ENCODE data around the gene GFER. TPM values are rescaled to one million over a fixed set of nuclear protein-coding genes. Genes with fewer than 3 reads are reported as not detected.
A peak's percentile ranks its signal among the peaks of the same experiment; 100 is the strongest.

GFER gene
- total and polyA plus RNA-seq, 2 of the 8 experiments (the other 6 are each of a cell fraction or from before 2014, with no cell fraction given): 17.7 to 37.9 TPM

GRCh38 chr16:2009791-2010510, 26.0 kb downstream of the GFER start, which contains the start of gene ZNF598:
TSS of gene ZNF598 (minus strand) at chr16:2009821.
- Histone ChIP-seq H2BK12ac (ENCODE audit: low read depth, low read length) (no peak within 1 kb of the TSS), H4K5ac (ENCODE audit: insufficient read length, low read depth, low read length) (peak within 1 kb of the TSS; percentile 96), H2BK20ac (ENCODE audit: low read length) (no peak within 1 kb of the TSS), H3K79me2 (ENCODE audit: control insufficient read depth in 1 of 2, insufficient read depth in 2 of 2, low read length in 2 of 2) (peaks cover 22 to 43% of the 10 kb centered on the region in 2 experiments; a peak in 3 of 4 replicates), H4K8ac (ENCODE audit: extremely low read depth, insufficient read depth, low read length) (peak within 1 kb of the TSS; percentile 84), H3K27ac (ENCODE audit: low read depth, low read length) (peak within 1 kb of the TSS; percentile 61), H3K4me1 (replicated peaks in 1 of 4; ENCODE audit: control insufficient read depth in 3 of 4, insufficient read depth in 4 of 4, low read length in 3 of 4) (peaks cover 3 to 26% (median 15%) of the 10 kb centered on the region in 4 experiments), H3K18ac (ENCODE audit: extremely low read depth, low read length) (peak within 1 kb of the TSS; percentile 98), H3K27me3 (replicated peaks in 1 of 4; ENCODE audit: control insufficient read depth in 3 of 4, extremely low read depth in 1 of 4, insufficient read depth in 3 of 4, low read length in 3 of 4) (no peaks in the 10 kb centered on the region), H2AK5ac (ENCODE audit: low read depth, low read length) (peak within 1 kb of the TSS; percentile 53), H4K20me1 (replicated peaks in 1 of 2; ENCODE audit: control insufficient read depth in 1 of 2, insufficient read depth in 2 of 2, low read length in 2 of 2) (peaks cover 15 to 36% of the 10 kb centered on the region in 2 experiments), H3K4me3 (ENCODE audit: extremely low read depth in 1 of 4, insufficient read depth in 2 of 4, low read depth in 3 of 4, low read length in 4 of 4) (peak within 1 kb of the TSS; percentile 66 to 95 (median 83)), H2AFZ (ENCODE audit: low read length) (peak within 1 kb of the TSS; percentile 4), H3K36me3 (ENCODE audit: control insufficient read depth in 2 of 4, insufficient read depth in 4 of 4, low read length in 3 of 4) (0 out of 8 replicates have a peak, but pooled peaks cover 0 to 2% (median 0%) of the 10 kb centered on the region in 4 experiments), H3K23me2 (ENCODE audit: low read depth, low read length) (peaks cover 12% of the 10 kb centered on the region; the same call in 1 of the 2 replicates), H3K23ac (ENCODE audit: insufficient read length) (no peak within 1 kb of the TSS), H3K79me1 (ENCODE audit: low read depth, low read length) (peaks cover 9% of the 10 kb centered on the region; the same call in 1 of the 2 replicates), H3K9me3 (ENCODE audit: insufficient read depth in 2 of 2, low read depth in 1 of 2, low read length in 1 of 2) (no peaks in the 10 kb centered on the region), H3K4me2 (ENCODE audit: insufficient read depth in 1 of 2, low read depth in 2 of 2, low read length in 2 of 2) (peak within 1 kb of the TSS; percentile 89 to 92), H3K14ac (ENCODE audit: insufficient read length) (peak within 1 kb of the TSS; percentile 67), H3K56ac (replicated peaks; ENCODE audit: insufficient read length, low read depth, low read length) (peak within 1 kb of the TSS; percentile 3), H2BK15ac (ENCODE audit: low read length) (peak within 1 kb of the TSS; percentile 36; the same call in 1 of the 2 replicates), H3K9ac (replicated peaks in 1 of 4; ENCODE audit: extremely low read depth in 1 of 4, low read depth in 3 of 4, low read length in 3 of 4) (peak within 1 kb of the TSS; percentile 79 to 83 (median 80)), H2BK5ac (ENCODE audit: low read depth, low read length) (peak within 1 kb of the TSS; percentile 79), H2BK120ac (replicated peaks; ENCODE audit: low read depth, low read length) (peak within 1 kb of the TSS; percentile 51), H3K4ac (replicated peaks; ENCODE audit: insufficient read length, low read depth, low read length) (peak within 1 kb of the TSS; percentile 96), H4K91ac (replicated peaks; ENCODE audit: insufficient read length, low read length) (peak within 1 kb of the TSS; percentile 98)
- 7% methylated on average over 34 of the region's 52 CpGs; no CpG with 5 or more reads in 1 of the 2 experiments for WGBS, 2 experiments (ENCODE audit: extremely low coverage in 1 of 2, insufficient coverage in 1 of 2, insufficient read length in 1 of 2, insufficient replicate concordance in 2 of 2, low coverage in 1 of 2, low lambda C conversion rate in 2 of 2, missing lambda C conversion rate in 1 of 2)
- ChIA-PET CTCF (ENCODE audit: partially characterized antibody) (no interaction called here), POLR2A (ENCODE audit: partially characterized antibody) (interaction anchor here (0.6 to 2.8 kb wide), 8 partner anchors 13 to 145 kb away, joined by 3 to 17 read pairs (median 6); partner anchors contain the start of genes RPS2, TBL3 and TRAF7)
- FAIRE-seq (no peak), DNase-seq (ENCODE audit: low read depth in 1 of 2, low spot score in 2 of 2) (peak in 1 of 2 experiments; percentile 82)
- no peak for TF ChIP-seq SIRT6 (IDR thresholded peaks at IDR 0.05; ENCODE audit: low read length)
- TF ChIP-seq POLR2A (IDR thresholded peaks at IDR 0.05; ENCODE audit: control extremely low read depth in 1 of 2, low read depth in 2 of 2, low read length in 2 of 2): peak in 1 of 2 experiments; percentile 80; a peak in 2 of 3 replicates
- TF ChIP-seq EGR1 (IDR thresholded peaks at IDR 0.05; ENCODE audit: borderline replicate concordance, low read depth, low read length): peak; percentile 84
- peak; percentile 89 for TF ChIP-seq PHF8 (conservative IDR thresholded peaks at IDR 0.05; ENCODE audit: low read depth, low read length)
- TF ChIP-seq SAP30 (IDR thresholded peaks at IDR 0.05; ENCODE audit: insufficient read depth, insufficient replicate concordance, low read length): peak; percentile 49
- TF ChIP-seq TBP (IDR thresholded peaks at IDR 0.05; ENCODE audit: low read depth, low read length): peak; percentile 54
- TF ChIP-seq SIX5 (IDR thresholded peaks at IDR 0.05; ENCODE audit: low read depth, low read length): no peak
- no peak for TF ChIP-seq SRF (IDR thresholded peaks at IDR 0.05; ENCODE audit: low read depth, low read length)
- peak; percentile 68 for TF ChIP-seq TAF7 (optimal IDR thresholded peaks at IDR 0.05; ENCODE audit: borderline replicate concordance, low read depth, low read length)
- no peak for TF ChIP-seq ZNF274 (IDR thresholded peaks at IDR 0.05; ENCODE audit: borderline replicate concordance, extremely low read depth, low read length)
- peak; percentile 80 for TF ChIP-seq KDM4A (IDR thresholded peaks at IDR 0.05; ENCODE audit: low read depth, low read length, severe bottlenecking)
- peak; percentile 77 for TF ChIP-seq CREB1 (IDR thresholded peaks at IDR 0.05)
